ENCODE data around the gene ZNF451. TPM values are rescaled to one million over a fixed set of nuclear protein-coding genes. Genes with fewer than 3 reads are reported as not detected.

The ZNF451 gene
- total RNA-seq, 1 donor from 2014 or later: 61.2 TPM

DNA sequence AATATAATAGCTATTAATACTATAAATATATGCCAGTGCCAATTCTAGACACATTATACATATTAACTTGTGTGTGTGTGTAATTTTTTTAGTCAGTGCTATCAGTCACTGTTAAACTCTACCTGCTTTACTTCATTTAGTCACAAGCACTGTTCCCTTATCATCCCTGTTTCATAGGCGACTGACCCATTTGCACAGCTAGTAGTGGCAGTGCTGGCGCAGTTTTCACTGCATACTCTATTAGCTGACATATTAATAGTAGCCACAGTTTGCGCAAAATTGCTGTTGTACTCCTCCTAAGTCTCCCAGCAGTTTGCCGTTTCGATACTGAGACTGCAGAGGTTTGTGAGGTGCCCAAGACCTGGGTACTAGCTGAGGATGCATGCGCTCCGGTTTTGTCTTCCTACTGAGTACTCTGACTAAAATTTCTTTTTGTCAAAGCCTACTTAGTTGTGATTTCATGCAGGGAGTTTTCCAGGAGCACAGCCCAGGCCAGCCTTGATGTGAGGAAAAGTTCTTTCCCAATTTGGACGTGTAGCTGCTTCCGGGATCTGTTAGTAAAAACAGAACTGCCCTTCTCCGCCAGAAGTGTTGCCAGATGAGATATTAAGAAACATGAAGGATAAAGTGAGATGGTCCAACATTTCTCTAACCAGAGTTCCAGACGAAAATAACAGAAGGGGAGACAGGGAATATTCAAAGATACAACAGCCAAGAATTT is 87.7 kb downstream of the ZNF451 start:
- intact Hi-C loops (cut with micrococcal nuclease): no loop called here
- DNase-seq: no peak
- Mint-ChIP-seq H3K9me3 (no peaks in the 10 kb centered on the region), H3K27ac (no peak overlapping the region), H3K4me3 (no peak overlapping the region), H3K27me3 (no peaks in the 10 kb centered on the region), H3K36me3 (ENCODE audit: low read depth) (peaks cover 15% of the 10 kb centered on the region), H3K4me1 (peaks cover 22% of the 10 kb centered on the region)

DNA sequence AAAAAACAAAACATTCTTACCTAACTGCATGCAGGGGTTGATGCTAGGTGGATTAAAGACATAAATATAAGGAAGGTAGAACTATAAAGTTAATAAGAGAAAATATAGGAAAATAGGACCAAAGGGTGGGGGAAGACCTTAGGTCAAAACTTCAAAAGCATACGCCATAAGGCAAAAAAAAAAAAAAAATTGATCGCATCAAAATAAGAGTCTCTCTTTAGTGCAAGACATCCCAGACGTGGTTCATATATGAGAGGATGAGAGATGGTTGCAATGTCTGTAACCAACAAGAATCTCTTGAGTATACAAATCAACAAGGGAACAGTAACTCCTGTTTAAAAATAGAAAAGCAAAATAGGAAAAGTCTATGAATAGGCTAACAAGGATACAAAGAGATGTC is 90.6 kb downstream of the ZNF451 start:
- peaks cover 27% of the 10 kb centered on the region for H3K36me3 Mint-ChIP-seq (ENCODE audit: low read depth)

DNA sequence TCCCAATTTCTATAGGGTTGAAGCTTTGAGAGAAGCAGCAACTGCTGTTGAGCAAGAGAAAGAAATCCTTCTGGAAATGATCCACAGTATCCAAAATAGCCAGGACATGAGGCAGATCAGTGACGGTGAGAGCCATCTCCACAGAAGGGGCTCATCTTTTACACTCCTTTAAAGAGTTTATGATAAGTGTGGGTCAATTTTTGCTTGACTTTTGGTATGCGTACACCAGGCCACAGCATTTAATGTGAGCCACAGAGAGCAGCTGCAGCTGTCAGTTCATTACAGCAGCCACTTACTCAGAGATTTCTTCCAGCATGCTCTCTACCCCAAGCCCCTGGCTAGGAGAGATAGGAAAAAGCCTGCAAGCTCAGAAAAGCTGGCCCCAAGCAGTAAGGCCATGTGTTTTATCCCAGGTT is 92.0 kb downstream of the ZNF451 start:
- Mint-ChIP-seq H3K9me3 (no peaks in the 10 kb centered on the region), H3K4me3 (no peak overlapping the region), H3K4me1 (peaks cover 17% of the 10 kb centered on the region), H3K27me3 (no peaks in the 10 kb centered on the region), H3K27ac (no peak overlapping the region), H3K36me3 (ENCODE audit: low read depth) (peaks cover 32% of the 10 kb centered on the region)
- DNase-seq: no peak
- intact Hi-C loops (cut with micrococcal nuclease): no loop called here

More for the DNA sequence above, 90.6 kb downstream of the ZNF451 start:
- no peaks in the 10 kb centered on the region for H3K27me3 Mint-ChIP-seq
- intact Hi-C loops (cut with micrococcal nuclease): no loop called here
- no peaks in the 10 kb centered on the region for H3K9me3 Mint-ChIP-seq
- H3K4me3 Mint-ChIP-seq: no peak overlapping the region
- no peak overlapping the region for H3K27ac Mint-ChIP-seq
- DNase-seq: no peak
- peaks cover 12% of the 10 kb centered on the region for H3K4me1 Mint-ChIP-seq

- H3K27ac Mint-ChIP-seq: no peak overlapping the region
- no peak for DNase-seq
- H3K4me1 Mint-ChIP-seq: peaks cover 13% of the 10 kb centered on the region
- H3K36me3 Mint-ChIP-seq (ENCODE audit: low read depth): peaks cover 32% of the 10 kb centered on the region
- intact Hi-C loops (cut with micrococcal nuclease): no loop called here
- no peaks in the 10 kb centered on the region for H3K27me3 Mint-ChIP-seq
- H3K4me3 Mint-ChIP-seq: no peak overlapping the region
- no peaks in the 10 kb centered on the region for H3K9me3 Mint-ChIP-seq
Observed at GRCh38 chr6:57183336-57183735, 93.3 kb downstream of the ZNF451 start.

DNA sequence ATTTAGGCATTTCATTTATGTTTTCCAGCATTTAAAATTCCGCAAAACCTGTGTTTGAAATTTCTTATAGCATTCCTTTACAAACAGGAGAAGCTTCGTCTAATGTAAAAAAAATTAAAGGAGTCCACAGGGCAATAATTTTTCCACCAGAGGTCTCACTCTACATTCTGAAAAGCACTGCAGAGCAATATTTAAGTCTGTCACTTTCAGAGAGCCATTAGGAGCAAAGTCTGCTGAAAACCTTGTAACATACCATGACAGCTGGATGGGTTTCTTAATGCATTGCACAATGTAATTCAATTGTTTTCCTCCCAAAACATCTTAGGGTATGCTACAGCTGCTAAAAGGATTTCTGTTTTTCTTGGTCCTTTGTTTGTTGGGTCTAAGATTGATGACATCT is 100.2 kb downstream of the ZNF451 start:
- Mint-ChIP-seq H3K27ac (no peak overlapping the region), H3K27me3 (no peaks in the 10 kb centered on the region)
- intact Hi-C loops (cut with micrococcal nuclease): no loop called here

DNA sequence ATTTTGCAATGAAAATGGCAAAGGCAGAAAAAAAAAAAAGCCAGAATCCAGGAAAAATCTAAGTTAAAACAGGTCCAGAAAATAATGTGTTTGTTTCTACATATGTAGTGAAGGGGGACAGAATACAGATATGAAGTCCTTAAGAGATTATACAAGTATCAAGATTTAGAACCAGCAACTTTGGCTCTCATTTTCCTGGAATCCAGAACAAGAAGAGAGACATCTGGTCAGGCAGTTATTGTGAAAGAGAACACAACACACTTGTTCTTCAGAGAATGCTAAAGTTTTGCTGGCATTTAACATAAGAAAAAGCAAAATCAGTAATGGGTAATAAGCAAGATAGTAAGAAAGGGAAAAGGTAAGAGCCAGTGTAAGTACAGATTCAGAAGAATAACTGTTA is 103.2 kb downstream of the ZNF451 start:
- no peak overlapping the region for H3K27ac Mint-ChIP-seq
- H3K27me3 Mint-ChIP-seq: no peaks in the 10 kb centered on the region
- intact Hi-C loops (cut with micrococcal nuclease): no loop called here
- DNase-seq: no peak
- no peaks in the 10 kb centered on the region for H3K4me1 Mint-ChIP-seq
- peaks cover 6% of the 10 kb centered on the region for H3K36me3 Mint-ChIP-seq (ENCODE audit: low read depth)
- no peak overlapping the region for H3K4me3 Mint-ChIP-seq
- no peaks in the 10 kb centered on the region for H3K9me3 Mint-ChIP-seq

More for the DNA sequence above, 100.2 kb downstream of the ZNF451 start:
- H3K36me3 Mint-ChIP-seq (ENCODE audit: low read depth): peaks cover 13% of the 10 kb centered on the region
- no peak for DNase-seq
- H3K4me3 Mint-ChIP-seq: no peak overlapping the region
- H3K4me1 Mint-ChIP-seq: peaks cover 6% of the 10 kb centered on the region
- no peaks in the 10 kb centered on the region for H3K9me3 Mint-ChIP-seq

DNA sequence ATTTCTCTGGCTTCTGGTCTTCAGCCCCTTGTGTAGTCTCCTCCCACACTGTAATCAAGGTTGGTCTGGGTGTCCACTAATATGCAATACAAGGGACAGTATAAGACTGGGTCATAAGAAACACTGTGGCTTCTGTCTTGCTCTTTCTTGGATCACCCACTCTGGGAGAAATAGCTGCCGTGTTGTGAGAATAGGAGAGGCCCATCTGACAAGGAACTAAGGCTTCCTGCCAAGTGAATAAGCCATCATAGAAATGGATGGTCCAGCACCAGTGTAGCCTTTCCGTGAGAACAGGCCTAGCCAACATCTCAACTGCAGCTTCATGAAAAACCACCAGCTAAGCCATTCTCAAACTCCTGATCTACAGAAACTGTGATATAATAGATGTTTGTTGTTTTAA is 105.5 kb downstream of the ZNF451 start:
- peaks cover 6% of the 10 kb centered on the region for H3K36me3 Mint-ChIP-seq (ENCODE audit: low read depth)
- no peaks in the 10 kb centered on the region for H3K9me3 Mint-ChIP-seq
- DNase-seq: no peak
- no peaks in the 10 kb centered on the region for H3K27me3 Mint-ChIP-seq
- no peak overlapping the region for H3K27ac Mint-ChIP-seq
- H3K4me1 Mint-ChIP-seq: no peaks in the 10 kb centered on the region
- intact Hi-C loops (cut with micrococcal nuclease): no loop called here
- H3K4me3 Mint-ChIP-seq: no peak overlapping the region

DNA sequence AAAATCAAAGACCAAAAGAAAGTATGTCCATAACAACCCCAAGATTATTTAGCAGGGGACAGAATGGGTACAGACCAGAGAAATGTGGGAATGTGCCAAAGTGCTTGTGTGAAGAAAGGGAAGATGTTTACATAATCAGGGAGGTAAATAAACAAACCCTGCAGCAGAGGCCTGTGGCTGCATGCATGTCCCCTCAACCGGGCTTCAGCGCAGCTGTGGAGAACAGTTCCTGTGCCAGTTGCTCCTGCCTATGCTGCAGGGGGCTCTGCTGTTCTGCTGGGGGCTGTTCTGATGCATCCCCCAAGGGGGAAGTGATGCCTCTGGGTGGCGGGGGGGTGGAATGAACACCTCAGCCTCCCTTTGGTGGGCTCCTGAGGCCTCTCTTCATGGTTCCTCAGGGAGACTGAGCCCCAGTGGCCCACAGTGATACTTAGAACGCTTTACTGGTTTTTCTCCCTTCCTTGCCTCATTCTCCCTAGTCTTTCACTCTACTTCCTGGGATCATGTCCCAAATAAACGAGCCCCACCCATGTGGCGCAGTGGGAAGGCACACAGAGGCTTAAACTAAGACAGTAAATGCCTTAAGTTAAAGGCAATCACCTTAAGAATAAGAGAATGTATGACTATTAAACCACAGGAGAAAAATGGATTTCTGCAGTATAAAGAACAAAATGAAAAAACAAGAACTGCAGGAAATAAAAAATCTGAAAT is 109.1 kb downstream of the ZNF451 start:
- no peaks in the 10 kb centered on the region for H3K4me1 Mint-ChIP-seq
- no peaks in the 10 kb centered on the region for H3K9me3 Mint-ChIP-seq
- intact Hi-C loops (cut with micrococcal nuclease): no loop called here
- no peak overlapping the region for H3K4me3 Mint-ChIP-seq
- H3K36me3 Mint-ChIP-seq (ENCODE audit: low read depth): peaks cover 3% of the 10 kb centered on the region
- DNase-seq: no peak
- H3K27me3 Mint-ChIP-seq: no peaks in the 10 kb centered on the region
- H3K27ac Mint-ChIP-seq: no peak overlapping the region

- Mint-ChIP-seq H3K9me3 (no peaks in the 10 kb centered on the region), H3K4me1 (peaks cover 3% of the 10 kb centered on the region), H3K27me3 (no peaks in the 10 kb centered on the region), H3K27ac (no peak overlapping the region), H3K36me3 (ENCODE audit: low read depth) (no peaks in the 10 kb centered on the region), H3K4me3 (no peak overlapping the region)
- intact Hi-C loops (cut with micrococcal nuclease): no loop called here
- DNase-seq: no peak
Observed at GRCh38 chr6:57201718-57202117, 111.7 kb downstream of the ZNF451 start.

GRCh38 chr6:57205550-57206328 is 115.8 kb downstream of the ZNF451 start:
- Mint-ChIP-seq H3K4me3 (no peak overlapping the region), H3K27ac (no peak overlapping the region), H3K36me3 (ENCODE audit: low read depth) (peaks cover 2% of the 10 kb centered on the region), H3K9me3 (no peaks in the 10 kb centered on the region), H3K4me1 (peaks cover 12% of the 10 kb centered on the region), H3K27me3 (no peaks in the 10 kb centered on the region)
- intact Hi-C loops (cut with micrococcal nuclease): loop anchor here (5.0 kb wide), 1 partner anchor 33 kb away; the partner anchor contains the start of gene BAG2
- no peak for DNase-seq

GRCh38 chr6:57207141-57207540 is 117.2 kb downstream of the ZNF451 start:
- DNase-seq: no peak
- H3K27ac Mint-ChIP-seq: no peak overlapping the region
- H3K9me3 Mint-ChIP-seq: no peaks in the 10 kb centered on the region
- intact Hi-C loops (cut with micrococcal nuclease): loop anchor here (5.0 kb wide), 1 partner anchor 35 kb away; the partner anchor contains the start of gene BAG2
- H3K4me1 Mint-ChIP-seq: peaks cover 12% of the 10 kb centered on the region
- H3K36me3 Mint-ChIP-seq (ENCODE audit: low read depth): peaks cover 2% of the 10 kb centered on the region
- no peaks in the 10 kb centered on the region for H3K27me3 Mint-ChIP-seq
- no peak overlapping the region for H3K4me3 Mint-ChIP-seq

GRCh38 chr6:57207872-57208271 is 117.9 kb downstream of the ZNF451 start:
- H3K9me3 Mint-ChIP-seq: no peaks in the 10 kb centered on the region
- DNase-seq: no peak
- peaks cover 12% of the 10 kb centered on the region for H3K4me1 Mint-ChIP-seq
- no peak overlapping the region for H3K4me3 Mint-ChIP-seq
- intact Hi-C loops (cut with micrococcal nuclease): loop anchor here (5.0 kb wide), 1 partner anchor 36 kb away; the partner anchor contains the start of gene BAG2
- H3K36me3 Mint-ChIP-seq (ENCODE audit: low read depth): peaks cover 2% of the 10 kb centered on the region
- no peaks in the 10 kb centered on the region for H3K27me3 Mint-ChIP-seq
- H3K27ac Mint-ChIP-seq: peak overlapping the region; percentile 14

GRCh38 chr6:57209030-57209429 is 119.0 kb downstream of the ZNF451 start:
- DNase-seq: no peak
- Mint-ChIP-seq H3K27me3 (no peaks in the 10 kb centered on the region), H3K9me3 (peaks cover 1% of the 10 kb centered on the region), H3K4me3 (no peak overlapping the region), H3K4me1 (peaks cover 16% of the 10 kb centered on the region), H3K36me3 (ENCODE audit: low read depth) (peaks cover 4% of the 10 kb centered on the region), H3K27ac (no peak overlapping the region)
- intact Hi-C loops (cut with micrococcal nuclease): loop anchor here (5.0 kb wide), 1 partner anchor 37 kb away; the partner anchor contains the start of gene BAG2

GRCh38 chr6:57210060-57210459 is 120.1 kb downstream of the ZNF451 start:
- H3K9me3 Mint-ChIP-seq: peaks cover 12% of the 10 kb centered on the region
- H3K4me1 Mint-ChIP-seq: peaks cover 25% of the 10 kb centered on the region
- H3K27ac Mint-ChIP-seq: no peak overlapping the region
- H3K4me3 Mint-ChIP-seq: no peak overlapping the region
- no peaks in the 10 kb centered on the region for H3K27me3 Mint-ChIP-seq
- no peak for DNase-seq
- intact Hi-C loops (cut with micrococcal nuclease): no loop called here
- peaks cover 7% of the 10 kb centered on the region for H3K36me3 Mint-ChIP-seq (ENCODE audit: low read depth)
